HG03571 (cell line): ENCODE data around the gene SNAPC3.
A peak's percentile ranks its signal among the peaks of the same experiment; 100 is the strongest.

Experiments used
- ATAC-seq: cut with Tn5 transposase; IDR thresholded peaks from one replicate; pipeline ENCODE4 v1.9.1; 2021; ENCODE audit not compliant: unreplicated experiment

The SNAPC3 gene

DNA sequence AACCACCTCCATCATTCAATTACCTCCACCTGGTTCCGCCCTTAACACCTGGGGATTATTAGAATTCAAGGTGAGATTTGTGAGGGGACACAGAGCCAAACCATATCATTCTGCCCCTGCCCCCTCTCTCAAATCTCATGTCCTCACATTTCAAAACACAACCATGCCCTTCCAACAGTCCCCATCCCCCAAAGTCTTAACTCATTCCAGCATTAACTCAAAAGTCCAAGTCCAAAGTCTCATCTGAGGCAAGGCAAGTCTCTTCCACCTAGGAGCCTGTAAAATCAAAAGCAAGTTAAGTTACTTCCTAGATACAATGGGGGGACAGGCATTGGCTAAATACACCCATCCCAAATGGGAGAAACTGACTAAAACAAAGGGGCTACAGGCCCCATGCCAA lies 69.3 kb downstream of the SNAPC3 start:
- no peak for ATAC-seq

DNA sequence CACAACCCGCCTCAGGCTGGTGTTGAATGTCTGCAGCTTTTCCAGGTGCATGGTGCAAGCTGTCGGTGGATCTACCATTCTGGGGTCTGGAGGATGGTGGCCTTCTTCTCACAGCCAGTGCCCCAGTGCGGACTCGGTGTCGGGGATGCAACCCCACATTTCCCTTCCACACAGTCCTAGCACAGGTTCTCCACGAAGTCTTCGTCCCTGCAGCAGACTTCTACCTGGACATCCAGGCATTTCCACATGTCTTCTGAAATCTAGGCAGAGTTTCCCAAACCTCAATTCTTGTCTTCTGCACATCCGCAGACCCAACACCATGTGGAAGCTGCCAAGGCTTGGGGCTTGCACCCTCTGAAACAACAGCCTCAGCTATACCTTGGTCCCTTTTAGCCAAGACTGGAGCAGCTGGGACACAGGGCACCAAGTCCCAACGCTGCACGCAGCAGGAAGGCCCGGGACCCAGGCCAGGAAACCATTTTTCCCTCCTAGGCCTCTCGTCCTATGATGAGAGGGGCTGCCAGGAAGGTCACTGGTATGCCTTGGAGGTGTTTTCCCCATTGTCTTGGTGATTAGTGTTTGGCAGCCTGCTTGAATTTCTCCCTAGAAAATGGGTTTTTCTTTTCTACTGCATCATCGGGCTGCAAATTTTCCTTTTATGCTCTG lies 69.9 kb downstream of the SNAPC3 start:
- no peak for ATAC-seq

DNA sequence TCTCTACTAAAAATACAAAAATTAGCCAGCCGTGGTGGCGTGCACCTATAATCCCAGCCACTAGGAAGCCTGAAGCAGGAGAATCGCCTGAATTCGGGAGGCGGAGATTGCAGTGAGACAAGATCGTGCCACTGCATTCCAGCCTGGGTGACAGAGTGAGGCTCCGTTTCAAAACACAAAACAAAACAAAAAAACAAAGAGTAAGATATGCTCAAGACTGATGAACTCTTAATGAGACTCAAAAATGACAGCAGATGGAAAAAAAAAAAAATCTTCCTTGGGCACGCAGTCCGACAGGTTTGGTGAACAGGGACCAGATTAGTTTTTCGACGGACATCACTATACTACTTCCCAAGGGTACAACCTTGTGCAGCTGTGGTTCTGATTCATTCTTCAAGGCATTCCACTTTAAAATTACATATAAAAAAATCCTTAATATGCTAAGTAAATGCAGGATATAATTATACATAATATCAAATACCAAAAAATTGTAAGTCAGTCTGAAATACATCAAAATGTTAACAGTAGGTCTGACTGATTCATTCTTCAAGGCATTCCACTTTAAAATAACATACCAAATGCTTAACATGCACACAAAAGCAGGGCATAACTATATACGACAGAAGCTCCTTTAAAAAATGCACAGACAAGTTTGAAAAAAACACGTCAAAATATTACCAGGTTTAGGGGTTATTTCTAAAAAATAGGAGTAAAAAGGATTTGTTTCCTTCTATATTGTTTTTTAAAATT lies 75.7 kb downstream of the SNAPC3 start:
- ATAC-seq = no peak

DNA sequence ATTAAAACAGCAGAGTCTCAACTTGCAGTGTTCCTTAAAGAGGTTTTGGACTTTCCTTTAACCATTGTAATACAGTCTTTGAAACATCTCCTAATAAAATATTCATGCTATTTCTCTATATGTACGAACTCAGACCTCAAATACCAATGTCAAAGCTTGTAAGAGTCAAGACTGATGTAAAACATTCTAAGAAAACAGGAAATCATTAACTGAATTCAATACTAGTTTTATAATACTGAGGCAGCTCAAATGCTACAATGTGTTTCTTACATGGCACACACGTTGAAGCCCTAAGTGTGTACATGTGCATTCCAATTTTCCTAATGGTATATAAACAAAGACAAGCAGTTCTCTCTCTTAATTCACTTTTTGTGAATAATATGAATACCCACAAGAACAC lies 76.5 kb downstream of the SNAPC3 start:
- no peak for ATAC-seq

DNA sequence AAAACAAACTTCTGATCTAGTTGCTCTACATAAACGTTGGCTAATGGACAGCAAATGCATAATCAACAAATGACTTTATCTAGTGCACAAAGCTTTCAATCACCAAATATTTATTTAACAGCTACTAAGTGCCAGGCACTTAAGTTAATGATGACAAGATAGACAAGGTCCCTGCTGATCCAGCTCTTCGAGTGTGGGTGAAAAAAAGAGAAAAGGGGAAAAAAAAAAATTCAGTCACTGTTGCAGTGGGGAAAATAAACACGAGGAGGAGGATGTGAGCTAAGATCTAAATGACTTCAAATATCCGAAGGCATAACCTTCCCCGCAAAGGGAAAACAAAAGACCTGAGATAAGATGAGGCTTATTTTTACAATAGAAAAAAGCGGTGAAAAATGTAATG lies 78.5 kb downstream of the SNAPC3 start:
- no peak for ATAC-seq

DNA sequence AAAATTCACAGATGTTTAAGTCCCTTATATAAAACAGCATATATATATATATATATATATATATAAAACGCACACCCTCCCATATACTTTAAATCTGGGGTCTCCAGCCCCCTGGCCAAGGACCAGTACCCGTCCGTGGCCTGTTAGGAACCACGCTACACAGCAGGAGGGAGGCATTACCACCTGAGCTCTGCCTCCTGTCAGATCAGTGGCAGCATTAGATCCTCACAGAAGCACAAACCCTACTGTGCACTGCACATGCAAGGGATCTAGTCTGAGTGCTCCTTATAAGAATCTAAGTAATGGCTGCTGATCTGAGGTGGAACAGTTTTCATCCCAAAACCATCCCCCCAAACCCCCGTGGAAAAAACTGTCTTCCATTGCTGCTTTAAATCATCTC lies 79.1 kb downstream of the SNAPC3 start:
- no peak for ATAC-seq

DNA sequence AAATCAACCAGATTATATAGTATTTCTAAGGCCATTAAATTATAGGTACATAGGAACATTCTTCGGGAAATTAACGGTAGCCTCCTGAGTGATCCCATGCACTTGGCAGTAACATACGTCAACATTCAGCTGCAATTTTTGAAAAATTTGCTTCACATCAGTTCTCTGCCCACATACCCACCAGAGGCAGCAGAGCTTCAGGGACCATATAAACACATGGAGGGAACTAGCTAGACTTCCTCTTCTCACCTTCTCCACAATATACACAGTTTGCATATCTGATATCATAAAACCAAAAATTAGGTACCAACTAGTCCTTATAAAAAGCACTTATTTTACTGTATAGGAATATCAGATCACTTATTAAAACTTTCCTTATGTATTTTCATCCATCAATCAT lies 83.2 kb downstream of the SNAPC3 start:
- ATAC-seq = no peak

DNA sequence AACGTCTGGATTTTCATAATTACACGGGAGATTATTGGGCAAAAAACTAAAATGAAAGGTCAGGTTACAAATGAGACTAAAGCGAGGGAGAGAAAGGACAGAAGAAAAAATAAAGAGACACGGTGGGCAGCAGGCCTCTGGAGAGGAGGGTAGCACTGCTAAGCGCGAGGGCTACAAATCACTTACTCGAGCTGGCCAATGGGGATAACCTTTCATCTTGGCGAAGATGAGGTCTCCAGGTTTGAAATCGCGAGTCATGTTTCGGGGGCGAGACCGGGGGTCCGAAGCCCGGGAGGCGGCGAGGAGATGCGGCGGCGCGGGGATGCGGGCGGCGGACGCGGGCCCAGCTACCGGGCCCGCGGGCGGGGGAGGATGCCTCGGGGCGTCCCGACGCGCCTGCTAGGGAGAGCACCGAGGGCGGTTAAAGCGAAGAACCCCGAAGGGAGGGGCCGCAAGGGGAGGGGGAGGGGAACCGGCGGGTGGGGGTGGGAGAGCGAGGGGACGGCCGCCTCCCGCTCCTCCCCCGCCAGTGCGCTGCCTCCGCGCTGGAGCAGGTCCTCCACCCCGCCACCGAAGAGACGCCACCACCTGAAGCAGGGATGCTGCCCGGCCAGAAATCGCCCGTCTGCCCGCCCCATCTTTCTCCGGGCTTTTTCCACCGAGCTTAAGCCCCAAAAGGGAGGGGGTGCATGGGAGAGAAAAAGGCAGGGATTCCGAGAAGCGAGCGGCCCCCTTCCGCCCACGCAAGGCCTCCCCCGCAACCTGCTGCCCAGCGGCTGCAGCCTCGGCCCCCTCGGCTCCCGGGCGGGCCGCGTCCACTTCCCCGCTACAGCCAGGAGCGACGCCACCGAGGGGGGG lies 87.5 kb downstream of the SNAPC3 start:
- ATAC-seq = peak; percentile 40

DNA sequence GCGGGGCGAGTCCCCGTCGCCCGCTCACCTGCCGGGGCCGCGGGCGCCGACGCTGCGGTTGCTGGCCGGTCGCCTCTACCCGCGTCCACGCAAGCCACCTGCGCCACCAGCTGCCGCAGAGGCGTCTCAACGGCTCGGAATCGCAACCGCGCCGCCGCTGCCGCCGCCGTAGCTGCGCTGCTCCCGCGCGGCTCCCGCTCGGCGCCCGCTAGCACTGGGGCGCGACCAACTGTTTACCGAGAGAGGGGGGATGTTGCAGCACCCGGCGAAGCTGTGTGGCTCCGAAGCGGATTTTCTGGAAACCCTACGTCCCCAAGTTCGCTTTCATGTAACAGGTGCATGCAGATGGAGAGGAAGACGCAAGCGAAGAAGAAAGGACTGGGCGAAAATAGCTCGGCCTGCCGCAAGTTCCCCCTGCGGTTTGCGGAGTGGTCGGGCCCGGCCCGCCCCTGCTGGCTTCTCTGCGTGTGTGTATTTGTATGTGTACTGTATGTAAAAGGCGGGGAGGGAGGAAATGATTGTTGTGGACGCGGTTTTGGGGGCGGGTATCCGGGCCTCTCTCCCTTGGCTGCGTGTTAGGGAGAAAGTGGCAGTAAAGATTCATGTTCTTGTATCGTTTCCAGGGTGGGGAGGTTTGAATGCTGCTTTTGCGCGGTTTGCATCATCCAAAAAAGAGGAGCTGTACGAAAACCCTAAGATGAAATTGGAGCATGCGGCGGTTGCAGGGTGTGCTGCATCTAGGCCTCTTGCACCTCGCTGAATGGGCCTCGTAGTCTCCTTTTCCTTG lies 88.3 kb downstream of the SNAPC3 start, which contains the start of gene PSIP1:
TSS of gene PSIP1 (minus strand) at position 182 of the 787 bp plus-strand sequence. CDS start 782 bp downstream, outside the sequence.
- ATAC-seq = peak; percentile 78
